Naive B cell (primary cell): ENCODE measurements around the gene CEMIP. TPM values are rescaled to one million over a fixed set of nuclear protein-coding genes. Genes with fewer than 3 reads are reported as not detected.
"Not testable (repeated sequence)": the region's sequence is repeated elsewhere in the genome, so short reads cannot be mapped to it uniquely, and the experiment has no call there.

Experiments used
- ATAC-seq, 2 donors: fragments of 150-1000 bp; cut with Tn5 transposase; 2 replicates each; pipeline ENCODE4 v1.10.0; 2021; ENCODE audit warnings: low read depth in 2 of 2, mild to moderate bottlenecking in 2 of 2, moderate library complexity in 2 of 2
- DNase-seq: peaks from one replicate; pipeline ENCODE4 v3.0.0; 2022
- H3K27ac Mint-ChIP-seq, 6 donors: one replicate each; pipeline ENCODE4 v1.8.0; 2020 to 2022; ENCODE audit warnings: mild to moderate bottlenecking in 6 of 6, mixed read lengths in 6 of 6, moderate library complexity in 5 of 6, inconsistent platforms in 2 of 6
- H3K27me3 Mint-ChIP-seq, 3 donors: one replicate each; pipeline ENCODE4 v1.8.0; 2021 to 2022; ENCODE audit warnings: mixed read lengths in 3 of 3, mild to moderate bottlenecking in 1 of 3
- H3K36me3 Mint-ChIP-seq, 2 donors: one replicate each; pipeline ENCODE4 v1.8.0; 2020 to 2022; ENCODE audit warnings: mixed read lengths in 2 of 2, inconsistent platforms in 1 of 2, mild to moderate bottlenecking in 1 of 2
- H3K4me1 Mint-ChIP-seq, 3 donors: one replicate each; pipeline ENCODE4 v1.8.0; 2020 to 2022; ENCODE audit warnings: mixed read lengths in 3 of 3, inconsistent platforms in 1 of 3, mild to moderate bottlenecking in 1 of 3, moderate library complexity in 1 of 3
- H3K4me3 Mint-ChIP-seq, 8 donors: one replicate each; pipeline ENCODE4 v1.8.0; 2020 to 2022; ENCODE audit warnings: mild to moderate bottlenecking in 8 of 8, mixed read lengths in 8 of 8, moderate library complexity in 8 of 8, inconsistent platforms in 2 of 8
- H3K9me3 Mint-ChIP-seq, 7 donors: one replicate each; pipeline ENCODE4 v1.8.0; 2020 to 2022; ENCODE audit warnings: mixed read lengths in 7 of 7, mild to moderate bottlenecking in 5 of 7, inconsistent platforms in 2 of 7, moderate library complexity in 1 of 7
- polyA plus RNA-seq, 6 donors: library from polyadenylated mRNA; unstranded; fragments of 300-500 nt; fragmentation: Illumina TruSeq; gene quantifications; one replicate each; pipeline ENCODE4 v1.2.3, GENCODE V29; 2021; ENCODE audit warnings: low read depth in 6 of 6

The CEMIP gene
- polyA plus RNA-seq, 6 donors from 2014 or later: 0.03 to 0.12 (median 0.05) TPM; not detected in 3

GRCh38 chr15:80744826-80745225 lies 34.3 kb upstream of the CEMIP start:
- Mint-ChIP-seq H3K36me3 (peaks cover 5 to 8% of the 10 kb centered on the region in 2 donors), H3K27me3 (no peaks in the 10 kb centered on the region), H3K9me3 (peaks cover 2 to 11% (median 6%) of the 10 kb centered on the region in 7 donors), H3K4me3 (no peak overlapping the region), H3K4me1 (no peaks in the 10 kb centered on the region), H3K27ac (no peak overlapping the region)
- ATAC-seq (no peak), DNase-seq (no peak)

DNA sequence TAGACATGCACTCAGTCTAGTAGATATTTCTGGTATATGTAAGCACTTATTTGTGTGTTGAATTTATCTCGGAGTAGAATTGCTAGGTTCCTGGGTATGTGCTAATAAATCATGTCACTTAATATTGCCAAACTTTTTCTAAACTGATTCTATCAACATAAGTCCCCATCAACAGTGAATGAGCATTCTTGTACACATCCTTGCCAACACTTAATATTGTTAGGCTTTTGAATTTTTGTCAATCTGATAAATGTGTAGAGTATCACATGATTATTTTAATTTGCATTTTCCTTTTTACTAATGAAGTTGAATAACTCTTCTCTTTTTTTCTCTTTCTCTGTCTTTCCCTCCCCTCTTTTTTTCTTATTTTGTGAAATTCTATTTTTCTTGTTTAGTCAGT lies 33.3 kb upstream of the CEMIP start:
- DNase-seq: no peak
- Mint-ChIP-seq H3K27ac (no peak overlapping the region), H3K36me3 (peaks cover 5 to 8% of the 10 kb centered on the region in 2 donors), H3K4me1 (no peaks in the 10 kb centered on the region), H3K9me3 (peaks cover 2 to 11% (median 5%) of the 10 kb centered on the region in 7 donors), H3K4me3 (no peak overlapping the region), H3K27me3 (no peaks in the 10 kb centered on the region)
- no peak for ATAC-seq

DNA sequence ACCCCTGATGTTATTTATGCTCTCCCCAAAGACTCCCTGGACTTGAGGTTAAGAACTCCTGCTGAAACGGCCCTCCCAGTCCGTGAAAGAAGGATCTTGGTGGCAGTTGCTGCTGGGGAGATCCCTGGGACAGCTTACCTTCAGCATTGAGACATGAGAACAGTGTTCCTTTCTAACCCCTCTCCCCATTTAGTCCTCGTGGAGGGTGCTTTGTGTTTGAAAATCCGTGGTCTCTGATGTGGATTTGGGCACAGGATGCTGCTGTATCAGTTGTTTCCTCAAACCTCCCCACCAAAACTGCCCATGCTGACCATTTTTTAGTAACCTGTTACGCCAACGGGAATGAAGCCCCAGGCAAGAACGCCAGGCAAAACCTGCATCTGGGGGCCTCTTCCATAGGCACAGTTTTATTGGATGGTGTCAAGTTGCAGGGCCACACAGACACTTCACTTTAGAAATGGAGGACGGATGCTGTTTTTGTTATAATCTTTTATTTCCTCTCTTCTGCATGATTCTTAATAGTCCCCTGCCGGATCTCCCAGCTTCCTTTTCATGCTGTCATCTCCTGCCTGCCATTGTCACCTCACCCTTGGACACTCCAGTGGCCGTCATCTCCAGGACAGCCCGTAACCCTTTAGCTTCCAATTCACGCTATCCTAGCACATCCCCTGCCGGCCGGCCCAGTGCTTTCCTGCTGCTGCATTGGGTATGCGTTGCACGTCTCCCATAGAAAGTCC lies 31.7 kb upstream of the CEMIP start:
- ATAC-seq (no peak), DNase-seq (no peak)
- Mint-ChIP-seq H3K4me1 (no peaks in the 10 kb centered on the region), H3K9me3 (peaks cover 2 to 11% (median 5%) of the 10 kb centered on the region in 7 donors), H3K27ac (no peak overlapping the region), H3K27me3 (no peaks in the 10 kb centered on the region), H3K4me3 (no peak overlapping the region), H3K36me3 (peaks cover 5 to 8% of the 10 kb centered on the region in 2 donors)

- peaks cover 2 to 11% (median 5%) of the 10 kb centered on the region in 7 donors for H3K9me3 Mint-ChIP-seq
These were observed 29.6 kb upstream of the CEMIP start for GRCh38 chr15:80749589-80749988.

GRCh38 chr15:80750575-80750974 lies 28.6 kb upstream of the CEMIP start:
- Mint-ChIP-seq H3K4me1 (no peaks in the 10 kb centered on the region), H3K27me3 (no peaks in the 10 kb centered on the region), H3K9me3 (peaks cover 2 to 10% (median 5%) of the 10 kb centered on the region in 7 donors), H3K27ac (no peak overlapping the region), H3K4me3 (no peak overlapping the region), H3K36me3 (peaks cover 5 to 8% of the 10 kb centered on the region in 2 donors)
- ATAC-seq (no peak), DNase-seq (no peak)

More at GRCh38 chr15:80749589-80749988, 29.6 kb upstream of the CEMIP start:
- DNase-seq (no peak), ATAC-seq (no peak)
- Mint-ChIP-seq H3K4me3 (no peak overlapping the region), H3K27ac (no peak overlapping the region), H3K36me3 (peaks cover 5 to 8% of the 10 kb centered on the region in 2 donors), H3K4me1 (no peaks in the 10 kb centered on the region), H3K27me3 (no peaks in the 10 kb centered on the region)

DNA sequence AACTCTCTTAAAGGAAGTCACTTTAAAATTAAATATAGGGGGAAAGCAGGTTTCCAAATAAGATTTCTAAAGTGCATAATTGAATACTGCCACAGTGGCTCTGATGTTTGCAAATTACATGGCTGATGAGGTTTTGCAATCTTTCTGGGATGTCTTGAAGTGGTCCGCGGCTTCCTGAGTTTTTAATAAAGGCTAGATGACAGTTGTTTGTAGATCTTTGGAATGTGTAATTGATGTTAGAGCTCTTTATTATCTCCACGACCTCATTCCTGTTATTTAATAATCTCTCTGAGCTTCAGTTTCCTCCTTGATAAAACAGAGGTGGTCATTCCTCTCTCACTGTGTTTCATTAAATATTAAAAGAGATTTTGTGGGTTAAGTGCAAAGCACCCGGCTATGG lies 27.0 kb upstream of the CEMIP start:
- ATAC-seq (no peak), DNase-seq (no peak)
- H3K27me3 Mint-ChIP-seq: no peaks in the 10 kb centered on the region
- H3K9me3 Mint-ChIP-seq: no peaks in the 10 kb centered on the region
- no peak overlapping the region for H3K4me3 Mint-ChIP-seq
- H3K36me3 Mint-ChIP-seq: no peaks in the 10 kb centered on the region
- H3K4me1 Mint-ChIP-seq: no peaks in the 10 kb centered on the region
- no peak overlapping the region for H3K27ac Mint-ChIP-seq

DNA sequence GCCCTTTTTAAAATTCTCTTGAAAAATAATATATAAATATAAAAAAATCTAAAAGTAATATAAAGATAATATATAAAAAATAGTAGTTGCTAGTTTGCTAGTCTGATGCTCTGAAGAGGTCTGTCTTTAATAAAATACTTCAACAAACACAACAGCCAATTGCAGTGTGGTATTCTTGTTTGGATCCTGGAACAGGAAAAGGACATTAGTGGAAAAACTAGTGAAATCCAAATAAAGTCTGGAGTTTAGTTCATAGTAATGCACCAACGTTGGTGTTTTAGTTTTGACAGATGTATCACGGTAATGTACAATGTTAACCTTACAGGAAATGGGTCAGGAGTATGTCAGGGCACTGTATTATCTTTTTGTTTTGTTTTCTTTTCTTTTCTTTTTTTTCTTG lies 26.0 kb upstream of the CEMIP start:
- H3K36me3 Mint-ChIP-seq: no peaks in the 10 kb centered on the region

GRCh38 chr15:80754014-80754413 lies 25.2 kb upstream of the CEMIP start:
- Mint-ChIP-seq H3K27me3 (no peaks in the 10 kb centered on the region), H3K4me3 (no peak overlapping the region), H3K4me1 (no peaks in the 10 kb centered on the region), H3K27ac (no peak overlapping the region), H3K9me3 (no peaks in the 10 kb centered on the region), H3K36me3 (no peaks in the 10 kb centered on the region)
- no peak for DNase-seq
- no peak for ATAC-seq

More for the DNA sequence above, 26.0 kb upstream of the CEMIP start:
- DNase-seq (no peak), ATAC-seq (no peak)
- Mint-ChIP-seq H3K4me1 (no peaks in the 10 kb centered on the region), H3K27ac (no peak overlapping the region), H3K27me3 (no peaks in the 10 kb centered on the region), H3K9me3 (no peaks in the 10 kb centered on the region), H3K4me3 (no peak overlapping the region)

DNA sequence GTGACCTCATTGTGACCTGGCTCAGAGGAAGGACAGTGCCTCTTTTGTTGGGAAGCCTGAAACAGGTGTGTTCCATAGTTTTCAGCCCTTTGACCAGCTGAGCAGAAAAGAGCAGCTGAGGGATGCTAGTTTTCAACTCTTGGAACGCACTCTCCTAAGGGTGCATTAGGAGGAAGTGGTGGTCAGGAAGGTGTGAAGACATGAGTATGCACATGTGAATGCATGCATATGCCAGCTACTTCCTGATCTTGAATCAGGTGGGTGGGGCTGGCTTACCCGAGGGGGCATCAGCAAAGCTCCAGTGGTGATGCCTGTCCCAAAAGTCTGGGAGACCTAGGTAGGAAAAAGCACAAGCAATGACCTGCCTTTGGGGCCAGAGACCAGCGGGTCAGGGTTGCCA lies 23.3 kb upstream of the CEMIP start:
- Mint-ChIP-seq H3K36me3 (no peaks in the 10 kb centered on the region), H3K9me3 (peaks cover 0 to under 1% (median 0%) of the 10 kb centered on the region in 7 donors), H3K4me1 (no peaks in the 10 kb centered on the region), H3K27me3 (no peaks in the 10 kb centered on the region), H3K27ac (peak overlapping the region in 1 of 6 donors; percentile 35), H3K4me3 (no peak overlapping the region)
- DNase-seq (no peak), ATAC-seq (no peak)

GRCh38 chr15:80758130-80758745 lies 20.9 kb upstream of the CEMIP start:
- H3K4me1 Mint-ChIP-seq: no peaks in the 10 kb centered on the region
- peaks cover 0 to 2% (median 0%) of the 10 kb centered on the region in 7 donors for H3K9me3 Mint-ChIP-seq
- H3K4me3 Mint-ChIP-seq: no peak overlapping the region
- no peak overlapping the region for H3K27ac Mint-ChIP-seq
- no peaks in the 10 kb centered on the region for H3K27me3 Mint-ChIP-seq
- ATAC-seq (no peak), DNase-seq (no peak)
- no peaks in the 10 kb centered on the region for H3K36me3 Mint-ChIP-seq

DNA sequence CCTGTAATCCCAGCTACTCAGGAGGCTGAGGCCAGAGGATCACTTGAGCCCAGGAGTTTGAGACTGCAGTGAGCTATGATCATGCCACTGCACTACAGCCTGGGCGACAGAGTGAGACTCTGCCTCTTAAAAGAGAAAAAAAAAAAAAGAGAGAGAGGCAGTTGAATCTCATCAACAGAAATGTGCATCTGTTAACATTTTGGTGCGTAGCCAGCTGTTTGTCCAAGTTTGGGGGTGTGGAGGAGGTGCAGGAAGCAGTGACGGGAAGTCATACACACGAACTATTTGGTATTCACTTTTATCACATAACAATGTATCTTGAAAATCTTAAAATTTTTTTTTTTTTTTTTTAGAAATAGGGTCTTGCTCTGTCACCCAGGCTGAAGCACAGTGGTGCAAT lies 18.2 kb upstream of the CEMIP start:
- DNase-seq (no peak), ATAC-seq (no peak)
- Mint-ChIP-seq H3K36me3 (no peaks in the 10 kb centered on the region), H3K4me1 (no peaks in the 10 kb centered on the region), H3K27me3 (no peaks in the 10 kb centered on the region), H3K27ac (peak overlapping the region in 1 of 6 donors; percentile 51), H3K9me3 (peaks cover 0 to 2% (median 0%) of the 10 kb centered on the region in 7 donors), H3K4me3 (no peak overlapping the region)

DNA sequence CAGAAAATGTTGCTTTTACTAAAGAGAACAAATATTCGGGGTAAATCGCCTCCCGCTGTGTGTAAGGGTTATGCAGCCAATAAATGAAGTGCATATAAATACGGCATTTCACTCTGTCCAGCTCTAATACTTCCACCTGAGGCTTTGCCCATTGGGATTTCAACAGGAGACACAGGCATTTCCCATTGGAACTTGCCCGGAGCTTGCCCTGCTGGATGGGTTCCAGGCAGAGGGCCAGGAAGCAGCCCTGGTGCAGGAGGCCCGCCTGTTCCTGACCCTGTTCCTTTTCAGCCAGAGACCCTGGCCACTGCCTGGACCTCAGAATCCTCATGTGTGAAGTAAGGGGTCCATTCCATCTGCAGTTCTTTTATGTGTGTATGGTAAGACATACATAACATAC lies 17.4 kb upstream of the CEMIP start:
- Mint-ChIP-seq H3K9me3 (peaks cover 0 to 2% (median 0%) of the 10 kb centered on the region in 7 donors), H3K36me3 (no peaks in the 10 kb centered on the region), H3K27me3 (no peaks in the 10 kb centered on the region), H3K27ac (no peak overlapping the region), H3K4me1 (no peaks in the 10 kb centered on the region), H3K4me3 (no peak overlapping the region)
- ATAC-seq: no peak
- DNase-seq: no peak

GRCh38 chr15:80763235-80763634 lies 15.9 kb upstream of the CEMIP start:
- H3K27ac Mint-ChIP-seq, H3K4me1 Mint-ChIP-seq, ATAC-seq, DNase-seq, H3K27me3 Mint-ChIP-seq, H3K4me3 Mint-ChIP-seq, H3K9me3 Mint-ChIP-seq, H3K36me3 Mint-ChIP-seq: not testable (repeated sequence)

- Mint-ChIP-seq H3K4me1 (no peaks in the 10 kb centered on the region), H3K4me3 (no peak overlapping the region), H3K9me3 (peaks cover 0 to 2% (median 0%) of the 10 kb centered on the region in 7 donors), H3K27me3 (no peaks in the 10 kb centered on the region), H3K36me3 (no peaks in the 10 kb centered on the region), H3K27ac (no peak overlapping the region)
- no peak for DNase-seq
- no peak for ATAC-seq
These were observed 14.6 kb upstream of the CEMIP start for GRCh38 chr15:80764535-80764934.
